ENCODE data around the gene BRD4. TPM values are rescaled to one million over a fixed set of nuclear protein-coding genes. Genes with fewer than 3 reads are reported as not detected.

Gene BRD4
- polyA plus RNA-seq, 3 donors = 12.5 to 35.8 (median 23.1) TPM

GRCh38 chr19:15222738-15223648, 109.3 kb downstream of the BRD4 start:
- WGBS, 3 donors = 1 to 2% (median 2%) methylated on average over 44 to 48 of the region's 48 CpGs
- H3K27ac ChIP-seq (ENCODE audit: low read depth, low read length) = peak overlapping the region; percentile 33

GRCh38 chr19:15220833-15221232, 111.5 kb downstream of the BRD4 start:
- no peak overlapping the region for H3K27ac ChIP-seq (ENCODE audit: low read depth, low read length)
- WGBS, 3 donors = 58 to 83% (median 65%) methylated on average over 6 of the region's 6 CpGs

- 54 to 83% (median 78%) methylated on average over 7 of the region's 7 CpGs for WGBS, 3 donors
- H3K27ac ChIP-seq (ENCODE audit: low read depth, low read length) = no peak overlapping the region
Observed at GRCh38 chr19:15218501-15218900, 113.8 kb downstream of the BRD4 start.

GRCh38 chr19:15216363-15216762, 116.0 kb downstream of the BRD4 start:
- no peak overlapping the region for H3K27ac ChIP-seq (ENCODE audit: low read depth, low read length)
- WGBS, 3 donors = 73 to 93% (median 89%) methylated on average over 7 of the region's 7 CpGs

GRCh38 chr19:15213715-15214381, 118.5 kb downstream of the BRD4 start:
- 47 to 57% (median 53%) methylated on average over 15 of the region's 15 CpGs for WGBS, 3 donors
- H3K27ac ChIP-seq (ENCODE audit: low read depth, low read length) = no peak overlapping the region

- WGBS, 3 donors = 83 to 94% (median 88%) methylated on average over 12 of the region's 12 CpGs
- no peak overlapping the region for H3K27ac ChIP-seq (ENCODE audit: low read depth, low read length)
Observed at GRCh38 chr19:15212711-15213110, 119.6 kb downstream of the BRD4 start.

- WGBS, 3 donors = 44 to 86% (median 51%) methylated on average over 5 of the region's 5 CpGs
- H3K27ac ChIP-seq (ENCODE audit: low read depth, low read length) = no peak overlapping the region
Observed at GRCh38 chr19:15210323-15210781, 122.0 kb downstream of the BRD4 start.

- no peak overlapping the region for H3K27ac ChIP-seq (ENCODE audit: low read depth, low read length)
- 88 to 89% (median 89%) methylated on average over 18 of the region's 18 CpGs for WGBS, 3 donors
Observed at GRCh38 chr19:15201374-15202023, 130.8 kb downstream of the BRD4 start.

- no peak within 1 kb of the TSS for H3K27ac ChIP-seq (ENCODE audit: low read depth, low read length)
- 4 to 10% (median 5%) methylated on average over 20 to 70 of the region's 74 CpGs for WGBS, 3 donors
Observed at GRCh38 chr19:15200553-15201364, 131.6 kb downstream of the BRD4 start, which contains the start of gene NOTCH3. NOTCH3 (minus strand) TSS chr19:15200995; CDS start chr19:15200905, 90 bp downstream.

GRCh38 chr19:15199661-15200552, 132.4 kb downstream of the BRD4 start:
- 7 to 9% (median 9%) methylated on average over 48 to 72 of the region's 82 CpGs for WGBS, 3 donors
- H3K27ac ChIP-seq (ENCODE audit: low read depth, low read length) = no peak overlapping the region

- 72 to 78% (median 73%) methylated on average over 15 of the region's 15 CpGs for WGBS, 3 donors
Observed at GRCh38 chr19:15198951-15199660, 133.2 kb downstream of the BRD4 start.

GRCh38 chr19:15197942-15198341, 134.4 kb downstream of the BRD4 start:
- 34 to 61% (median 40%) methylated on average over 8 of the region's 8 CpGs for WGBS, 3 donors
- H3K27ac ChIP-seq (ENCODE audit: low read depth, low read length) = no peak overlapping the region

More at GRCh38 chr19:15198951-15199660, 133.2 kb downstream of the BRD4 start:
- no peak overlapping the region for H3K27ac ChIP-seq (ENCODE audit: low read depth, low read length)

- H3K27ac ChIP-seq (ENCODE audit: low read depth, low read length) = no peak overlapping the region
- WGBS, 3 donors = 13 to 24% (median 14%) methylated on average over 9 to 14 of the region's 14 CpGs
Observed at GRCh38 chr19:15197275-15197941, 134.9 kb downstream of the BRD4 start.

- H3K27ac ChIP-seq (ENCODE audit: low read depth, low read length) = no peak overlapping the region
- WGBS, 3 donors = 27 to 56% (median 53%) methylated on average over 4 of the region's 4 CpGs
Observed at GRCh38 chr19:15196360-15197005, 135.9 kb downstream of the BRD4 start.
